Neuronal stem cell (in vitro differentiated cells): Measurements from ENCODE around the gene SDR42E2.
A peak's percentile ranks its signal among the peaks of the same experiment; 100 is the strongest.
"Not testable (repeated sequence)": the region's sequence is repeated elsewhere in the genome, so short reads cannot be mapped to it uniquely, and the experiment has no call there.

Experiments used
- DNase-seq: peaks from one replicate; pipeline ENCODE4 v3.0.0-alpha.2; 2013; ENCODE audit warnings: low spot score
- H2AFZ ChIP-seq: one replicate; pipeline ENCODE4 v1.6.1; 2013; ENCODE audit warnings: mild to moderate bottlenecking, low read length, inconsistent platforms
- H2AK5ac ChIP-seq: 2 replicates; pipeline ENCODE4 v1.6.1; 2013; ENCODE audit warnings: low read depth, mild to moderate bottlenecking, inconsistent platforms, low read length, moderate library complexity, mixed read lengths
- H2BK120ac ChIP-seq: 2 replicates; pipeline ENCODE4 v1.6.1; 2013; ENCODE audit warnings: low read depth, mild to moderate bottlenecking, inconsistent platforms, low read length, moderate library complexity, mixed read lengths
- H2BK12ac ChIP-seq: one replicate; pipeline ENCODE4 v1.6.1; 2013; ENCODE audit warnings: low read length, inconsistent platforms
- H2BK15ac ChIP-seq: 2 replicates; pipeline ENCODE4 v1.6.1; 2013; ENCODE audit warnings: mild to moderate bottlenecking, low read length, inconsistent platforms, mixed read lengths
- H2BK5ac ChIP-seq: one replicate; pipeline ENCODE4 v1.6.1; 2013; ENCODE audit warnings: inconsistent platforms, mild to moderate bottlenecking, low read length, moderate library complexity
- H3K14ac ChIP-seq: one replicate; pipeline ENCODE4 v1.6.1; 2013; ENCODE audit warnings: low read length, inconsistent platforms
- H3K18ac ChIP-seq: 2 replicates; pipeline ENCODE4 v1.6.1; 2013; ENCODE audit warnings: low read length, inconsistent platforms
- H3K23ac ChIP-seq: 2 replicates; pipeline ENCODE4 v1.6.1; 2013; ENCODE audit warnings: low read depth, mild to moderate bottlenecking, mixed read lengths, low read length, inconsistent platforms; ENCODE audit not compliant: poor library complexity
- H3K27ac ChIP-seq: replicated peaks from 3 replicates; pipeline ENCODE4 v1.5.1; 2013; ENCODE audit warnings: low read length, inconsistent platforms
- H3K27me3 ChIP-seq, 3 experiments: 2 replicates each; pipeline ENCODE4 v1.6.1; 2013; ENCODE audit warnings: low read length in 3 of 3, mild to moderate bottlenecking in 2 of 3, inconsistent platforms in 1 of 3, low read depth in 1 of 3, mixed read lengths in 1 of 3, moderate library complexity in 1 of 3; ENCODE audit not compliant: control insufficient read depth in 3 of 3, insufficient read depth in 3 of 3
- H3K36me3 ChIP-seq, 2 donors: replicated peaks in 1 of 2; 2 replicates each; pipeline ENCODE4 v1.6.1; 2013; ENCODE audit warnings: low read length in 2 of 2; ENCODE audit not compliant: control insufficient read depth in 2 of 2, insufficient read depth in 2 of 2
- H3K4ac ChIP-seq: 2 replicates; pipeline ENCODE4 v1.6.1; 2013; ENCODE audit warnings: inconsistent platforms, mild to moderate bottlenecking, low read length, moderate library complexity
- H3K4me1 ChIP-seq, 2 donors: 1 replicate in 1 of 2; 2 replicates in 1 of 2; pipeline ENCODE4 v1.6.1; 2013; ENCODE audit warnings: low read length in 2 of 2, low read depth in 1 of 2; ENCODE audit not compliant: control insufficient read depth in 2 of 2, insufficient read depth in 1 of 2
- H3K4me2 ChIP-seq: one replicate; pipeline ENCODE4 v1.6.1; 2013; ENCODE audit warnings: mild to moderate bottlenecking, low read length, inconsistent platforms; ENCODE audit not compliant: insufficient read depth, poor library complexity, severe bottlenecking
- H3K4me3 ChIP-seq, 2 donors: 2 replicates each; pipeline ENCODE4 v1.5.1; 2013; ENCODE audit warnings: low read length in 2 of 2, mild to moderate bottlenecking in 2 of 2, inconsistent platforms in 1 of 2, moderate library complexity in 1 of 2
- H3K79me1 ChIP-seq: one replicate; pipeline ENCODE4 v1.6.1; 2013; ENCODE audit warnings: low read depth, mild to moderate bottlenecking, inconsistent platforms, low read length, moderate library complexity
- H3K9ac ChIP-seq: one replicate; pipeline ENCODE4 v1.6.1; 2013; ENCODE audit warnings: mild to moderate bottlenecking, low read depth, low read length, inconsistent platforms; ENCODE audit not compliant: poor library complexity
- H3K9me3 ChIP-seq, 2 donors: replicated peaks in 1 of 2; 2 replicates each; pipeline versions ENCODE3 to v1.6.1; 2013; ENCODE audit warnings: low read length in 2 of 2, mild to moderate bottlenecking in 2 of 2, inconsistent platforms in 1 of 2, low read depth in 1 of 2, mixed read lengths in 1 of 2, moderate library complexity in 1 of 2; ENCODE audit not compliant: control insufficient read depth in 2 of 2, insufficient read depth in 1 of 2
- H4K8ac ChIP-seq: one replicate; pipeline ENCODE4 v1.6.1; 2013; ENCODE audit warnings: low read depth, mild to moderate bottlenecking, inconsistent platforms, low read length, moderate library complexity
- H4K91ac ChIP-seq: one replicate; pipeline ENCODE4 v1.6.1; 2013; ENCODE audit warnings: low read length, low read depth, mild to moderate bottlenecking, inconsistent platforms; ENCODE audit not compliant: poor library complexity
- WGBS, 2 donors: extraction: QIAGEN DNeasy Blood & Tissue Kit; methylation state at CpG; one replicate each; pipeline ENCODE4 v1.1.7; 2013; ENCODE audit warnings: missing lambda C conversion rate in 2 of 2, mixed read lengths in 1 of 2; ENCODE audit not compliant: insufficient read length in 2 of 2, insufficient replicate concordance in 1 of 2; ENCODE audit errors: extremely low coverage in 2 of 2; 5-methylcytosine and 5-hydroxymethylcytosine counted together

The SDR42E2 gene

DNA sequence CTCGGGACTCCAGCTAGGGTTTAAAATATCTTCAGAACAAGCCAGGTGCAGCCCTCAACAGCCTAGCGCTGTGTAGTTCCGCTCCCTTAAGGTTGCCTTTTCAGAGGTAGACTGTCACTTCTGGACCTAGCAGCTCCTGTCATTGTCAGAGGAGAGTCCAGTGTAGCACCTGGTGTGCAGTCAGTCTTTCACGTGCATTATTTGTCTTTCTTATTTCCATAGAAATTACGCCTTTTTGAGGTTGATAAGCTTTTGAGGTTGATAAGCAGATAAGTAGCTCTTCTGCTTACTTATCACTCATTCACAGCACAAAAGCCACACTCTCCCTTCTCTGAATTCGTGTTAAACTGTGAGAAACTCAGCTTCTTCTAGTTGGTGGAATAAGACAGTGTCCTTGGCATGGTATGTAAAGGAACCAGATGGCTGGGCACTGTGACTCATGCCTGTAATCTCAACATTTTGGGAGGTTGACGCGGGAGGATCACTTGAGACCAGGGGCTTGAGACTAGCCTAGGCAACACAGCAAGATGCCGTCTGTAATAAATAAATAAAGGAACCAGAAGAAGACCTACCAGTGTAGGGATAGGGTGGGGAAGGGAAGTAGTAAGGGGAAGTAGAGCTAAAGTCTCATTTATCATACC lies 54.0 kb downstream of the SDR42E2 start:
- Histone ChIP-seq H3K79me1 (no peaks in the 10 kb centered on the region), H3K9ac (no peak overlapping the region), H4K91ac (no peak overlapping the region), H3K18ac (no peak overlapping the region), H3K27me3 (no peaks in the 10 kb centered on the region), H3K4me1 (peaks cover 0 to 1% of the 10 kb centered on the region in 2 donors), H3K4me3 (no peak overlapping the region), H3K27ac (no peak overlapping the region), H2BK5ac (no peak overlapping the region), H2BK120ac (no peak overlapping the region), H3K4me2 (no peak overlapping the region), H2AK5ac (no peak overlapping the region), H3K9me3 (no peaks in the 10 kb centered on the region), H4K8ac (no peak overlapping the region), H3K23ac (no peak overlapping the region), H3K4ac (no peak overlapping the region), H2BK15ac (no peak overlapping the region), H3K14ac (no peak overlapping the region), H2AFZ (no peak overlapping the region), H2BK12ac (no peak overlapping the region), H3K36me3 (peaks cover 0 to 1% of the 10 kb centered on the region in 2 donors)
- WGBS, 2 donors: no CpG with 5 or more reads among the region's 9 CpGs
- no peak for DNase-seq

DNA sequence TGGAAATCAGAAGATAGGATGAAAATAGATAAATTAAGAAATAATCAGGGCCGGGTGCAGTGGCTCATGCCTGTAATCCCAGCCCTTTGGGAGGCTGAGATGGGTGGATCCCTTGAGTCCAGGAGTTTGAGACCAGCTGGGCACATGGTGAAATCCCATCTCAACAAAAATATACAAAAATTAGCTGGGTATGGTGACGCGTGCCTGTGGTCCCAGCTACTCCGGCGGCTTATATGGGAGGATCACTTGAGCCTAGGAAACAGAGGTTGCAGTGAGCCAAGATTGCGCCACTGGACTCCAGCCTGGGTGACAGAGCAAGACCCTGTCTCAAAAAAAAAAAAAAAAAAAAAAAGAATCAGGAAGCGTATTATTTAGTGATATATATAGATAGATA lies 54.5 kb downstream of the SDR42E2 start:
- not testable (repeated sequence) for H3K9ac ChIP-seq, H3K4me3 ChIP-seq, H3K14ac ChIP-seq, H3K79me1 ChIP-seq, H2BK15ac ChIP-seq, DNase-seq, H3K36me3 ChIP-seq, H4K91ac ChIP-seq, H3K4me1 ChIP-seq, H2BK5ac ChIP-seq, H3K27ac ChIP-seq, H4K8ac ChIP-seq, H3K23ac ChIP-seq, H3K4ac ChIP-seq, H2AK5ac ChIP-seq, H3K27me3 ChIP-seq, H3K9me3 ChIP-seq, H2AFZ ChIP-seq, H3K18ac ChIP-seq, H2BK12ac ChIP-seq, H2BK120ac ChIP-seq, H3K4me2 ChIP-seq
- WGBS, 2 donors: no CpG with 5 or more reads among the region's 7 CpGs

DNA sequence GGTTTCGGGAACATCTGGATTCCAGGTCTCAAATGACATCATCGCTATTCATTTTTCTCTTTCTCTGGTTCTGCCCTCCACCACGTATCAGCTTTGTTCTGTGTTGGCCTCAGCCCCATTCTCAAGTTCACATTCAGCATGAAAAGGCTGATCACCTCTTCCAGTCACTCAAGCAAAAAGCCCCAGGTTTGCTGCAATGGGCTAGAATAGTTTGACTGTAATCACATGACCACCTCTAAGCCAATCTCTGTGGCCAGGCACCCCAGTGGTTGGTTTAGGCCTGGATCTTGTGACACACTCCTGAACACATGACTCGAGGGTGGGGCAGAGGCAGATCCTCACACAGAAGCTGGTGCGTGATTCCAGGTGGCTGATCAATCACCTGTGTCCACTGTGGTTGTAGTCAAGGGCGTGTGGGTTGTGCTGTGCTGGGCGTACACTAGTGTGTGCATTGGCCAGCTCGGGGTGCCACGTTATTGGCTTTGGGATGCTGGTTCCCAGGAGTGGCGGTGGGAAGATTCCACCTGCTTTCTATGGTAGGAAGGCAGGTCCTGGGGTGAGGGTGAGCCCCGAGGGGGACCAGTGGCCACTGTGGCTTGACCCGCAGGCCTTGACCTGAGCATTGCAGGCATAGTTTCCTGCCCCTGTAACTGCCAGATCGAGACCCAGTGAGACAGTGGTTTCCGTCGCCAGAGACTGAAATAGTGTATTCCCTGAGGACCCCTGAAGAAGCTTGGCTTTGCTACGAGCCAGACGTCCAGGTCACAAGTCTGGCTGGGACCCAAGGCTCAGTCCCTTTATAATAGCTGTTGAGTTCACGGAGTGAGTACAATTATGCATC lies 55.8 kb downstream of the SDR42E2 start:
- Histone ChIP-seq H2BK5ac (no peak overlapping the region), H2BK12ac (no peak overlapping the region), H3K4me1 (no peaks in the 10 kb centered on the region), H3K23ac (peak overlapping the region; percentile 27), H3K4me2 (no peak overlapping the region), H3K27ac (no peak overlapping the region), H3K9ac (no peak overlapping the region), H2AFZ (no peak overlapping the region), H3K4ac (no peak overlapping the region), H3K9me3 (no peaks in the 10 kb centered on the region), H2BK15ac (no peak overlapping the region), H3K27me3 (no peaks in the 10 kb centered on the region), H4K91ac (no peak overlapping the region), H2AK5ac (no peak overlapping the region), H3K14ac (no peak overlapping the region), H2BK120ac (no peak overlapping the region), H3K4me3 (no peak overlapping the region), H3K36me3 (no peaks in the 10 kb centered on the region), H4K8ac (no peak overlapping the region), H3K18ac (no peak overlapping the region), H3K79me1 (no peaks in the 10 kb centered on the region)
- no peak for DNase-seq
- WGBS, 2 donors: no CpG with 5 or more reads among the region's 18 CpGs

DNA sequence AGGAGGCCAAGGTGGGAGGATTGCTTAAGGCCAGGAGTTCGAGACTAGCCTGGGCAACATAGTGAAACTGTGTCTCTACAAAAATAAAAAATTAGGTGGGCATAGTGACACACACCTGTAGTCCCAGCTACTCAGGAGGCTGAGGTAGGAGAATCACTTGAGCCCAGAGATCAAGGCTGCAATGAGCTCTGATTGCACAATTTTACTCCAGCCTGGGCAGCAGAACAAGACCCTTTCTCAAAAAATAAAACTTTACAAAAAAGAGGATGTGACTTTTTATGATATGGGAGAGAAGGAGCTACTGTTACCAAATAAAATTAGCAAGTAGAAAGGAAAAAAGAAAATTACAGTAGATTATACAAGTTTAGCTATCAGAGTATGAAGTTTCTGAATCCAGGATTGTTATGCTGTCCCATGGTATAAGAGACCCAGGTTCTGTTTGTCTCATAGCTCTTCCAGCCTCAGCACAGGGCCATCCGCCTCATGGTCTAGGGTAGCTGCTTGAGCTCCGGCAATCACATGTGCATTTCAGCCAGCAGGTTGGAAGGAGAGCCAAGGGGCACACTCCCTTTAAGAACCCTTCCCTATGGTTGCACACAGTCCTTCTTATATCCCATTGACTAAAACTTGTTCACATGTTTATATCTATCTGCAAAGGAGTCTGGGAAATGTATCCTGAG lies 57.2 kb downstream of the SDR42E2 start:
- Histone ChIP-seq H3K23ac (no peak overlapping the region), H3K14ac (no peak overlapping the region), H3K4me3 (no peak overlapping the region), H3K4ac (no peak overlapping the region), H3K36me3 (no peaks in the 10 kb centered on the region), H3K18ac (no peak overlapping the region), H2BK120ac (no peak overlapping the region), H3K4me2 (no peak overlapping the region), H2AK5ac (no peak overlapping the region), H3K4me1 (no peaks in the 10 kb centered on the region), H3K79me1 (no peaks in the 10 kb centered on the region), H3K9ac (no peak overlapping the region), H4K91ac (no peak overlapping the region), H2BK5ac (no peak overlapping the region), H2BK12ac (no peak overlapping the region), H2BK15ac (no peak overlapping the region), H3K9me3 (no peaks in the 10 kb centered on the region), H3K27me3 (no peaks in the 10 kb centered on the region), H3K27ac (no peak overlapping the region), H4K8ac (no peak overlapping the region), H2AFZ (no peak overlapping the region)
- DNase-seq: no peak
- WGBS, 2 donors: no CpG with 5 or more reads among the region's 3 CpGs
